ENCODE results near the gene JDP2.

The JDP2 gene

DNA sequence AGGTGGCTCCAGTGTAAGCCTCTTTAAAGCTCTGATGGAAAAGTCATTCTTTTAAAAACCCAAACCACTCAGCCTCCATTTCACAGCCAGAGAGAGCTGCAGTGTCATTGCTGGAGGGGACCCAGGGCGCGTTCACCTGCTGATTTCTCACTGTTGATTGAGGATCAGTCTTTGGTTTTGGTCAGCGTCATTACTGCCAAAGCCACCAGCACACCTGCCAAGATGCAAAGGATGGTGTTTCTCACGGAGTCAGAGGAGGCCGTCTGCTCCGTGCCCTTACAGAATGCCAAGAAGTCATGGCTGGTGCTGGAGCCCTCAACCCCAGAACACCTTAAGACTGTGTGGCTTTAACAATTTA is 61.6 kb downstream of the JDP2 start:
- no peak for DNase-seq

- no peak for DNase-seq
Measured at GRCh38 chr14:75491376-75491978, 63.7 kb downstream of the JDP2 start.

DNA sequence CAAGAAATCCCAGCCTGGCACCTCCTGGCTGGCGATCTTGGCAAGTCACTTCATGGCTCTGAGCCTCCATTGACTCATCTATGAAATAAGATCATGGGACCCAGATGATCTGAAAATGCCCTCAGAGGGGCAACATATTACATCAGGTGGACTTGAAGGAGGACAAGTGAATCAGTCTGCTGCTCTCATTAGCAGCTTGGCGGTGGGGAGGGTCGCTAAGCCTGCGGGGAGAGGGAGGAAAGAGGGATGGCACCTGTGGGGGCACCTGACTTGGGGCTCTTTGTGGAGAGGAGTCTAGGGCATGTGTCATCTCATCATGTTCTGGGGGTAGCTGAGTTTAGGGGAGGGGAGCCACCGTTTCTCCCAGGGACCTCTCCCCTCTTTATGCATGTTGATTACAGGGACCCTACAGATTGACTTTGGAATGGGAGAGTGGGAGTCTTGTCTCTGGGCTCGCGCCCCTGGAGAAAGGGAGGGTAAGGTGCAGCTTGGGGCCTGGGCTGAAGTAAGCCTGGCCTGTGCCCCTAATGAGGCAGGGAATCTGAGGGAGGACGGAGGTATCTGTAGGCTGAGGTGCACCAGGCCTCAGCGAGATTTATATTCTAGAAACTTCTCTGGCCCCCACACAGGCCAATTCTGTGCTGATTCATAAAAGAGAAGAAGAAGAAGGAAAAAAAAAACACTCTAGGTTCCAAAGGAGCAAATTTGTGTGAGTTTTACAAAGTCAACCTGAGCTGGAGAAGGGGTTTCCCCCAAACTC is 65.2 kb downstream of the JDP2 start:
- DNase-seq, result no peak

DNA sequence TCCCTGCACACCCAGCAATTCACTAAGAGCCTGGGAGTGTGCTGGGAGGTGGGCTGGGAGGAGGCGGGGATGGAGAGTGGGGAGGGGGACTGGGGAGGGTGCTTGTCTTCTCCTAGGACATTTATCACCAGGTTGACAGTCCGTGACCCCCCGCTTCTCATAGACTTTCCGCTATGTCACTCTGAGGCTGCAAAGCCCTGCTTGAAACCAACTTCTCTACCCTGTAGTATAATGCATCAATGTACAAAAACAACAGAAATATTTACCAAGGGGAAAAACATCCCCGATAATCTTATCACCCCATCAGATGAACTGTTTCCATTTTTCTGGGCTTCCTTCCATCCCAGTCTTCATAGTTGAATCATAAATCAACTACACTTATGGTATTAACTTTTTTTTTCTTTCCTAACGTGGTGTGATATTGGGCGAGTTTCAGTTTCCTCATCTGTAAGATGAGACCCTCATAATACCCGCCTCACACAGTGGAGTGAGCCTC is 65.8 kb downstream of the JDP2 start:
- DNase-seq, result no peak

- no peak for DNase-seq
Measured at GRCh38 chr14:75494896-75495295, 67.1 kb downstream of the JDP2 start.

- DNase-seq, result no peak
Measured at GRCh38 chr14:75495399-75495798, 67.6 kb downstream of the JDP2 start.

- no peak for DNase-seq
Measured at GRCh38 chr14:75495882-75496281, 68.1 kb downstream of the JDP2 start.

DNA sequence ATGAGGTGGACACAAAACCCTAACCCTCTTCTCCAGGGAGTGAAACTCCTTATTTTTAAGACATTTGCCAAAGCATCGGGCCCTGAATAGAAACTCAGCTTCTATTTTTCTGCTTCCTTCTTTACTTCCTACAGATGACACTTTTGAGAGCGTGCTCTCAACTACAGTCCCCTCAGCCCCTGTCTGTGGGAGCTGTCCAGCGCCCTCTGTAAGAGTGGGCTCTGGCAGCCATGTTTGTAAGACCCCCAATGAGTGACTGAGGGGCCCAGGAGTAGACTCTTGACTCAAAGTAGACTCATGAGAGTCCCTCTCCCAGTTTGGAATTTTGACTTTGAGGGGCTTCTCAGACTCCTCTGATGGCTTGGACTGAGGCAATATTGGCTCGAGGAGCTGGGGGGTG is 68.9 kb downstream of the JDP2 start:
- no peak for DNase-seq

GRCh38 chr14:75497191-75497590 is 69.4 kb downstream of the JDP2 start:
- no peak for DNase-seq

DNA sequence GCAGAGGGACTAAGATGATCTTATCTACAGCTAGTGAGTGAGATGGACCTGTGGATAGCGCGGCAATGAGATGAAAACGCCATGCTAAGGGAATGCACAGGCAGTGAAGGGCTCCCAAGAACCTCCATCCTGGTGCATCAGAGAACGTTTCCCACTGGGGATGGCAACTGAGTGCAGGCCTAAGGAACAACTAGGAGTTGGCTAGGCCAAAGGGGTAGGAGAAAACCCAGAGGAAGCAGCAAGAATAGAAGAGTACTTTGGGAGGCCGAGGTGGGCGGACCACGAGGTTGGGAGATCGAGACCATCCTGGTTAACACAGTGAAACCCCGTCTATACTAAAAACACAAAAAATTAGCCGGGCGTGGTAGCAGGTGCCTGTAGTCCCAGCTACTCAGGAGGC is 69.9 kb downstream of the JDP2 start:
- DNase-seq, result no peak

DNA sequence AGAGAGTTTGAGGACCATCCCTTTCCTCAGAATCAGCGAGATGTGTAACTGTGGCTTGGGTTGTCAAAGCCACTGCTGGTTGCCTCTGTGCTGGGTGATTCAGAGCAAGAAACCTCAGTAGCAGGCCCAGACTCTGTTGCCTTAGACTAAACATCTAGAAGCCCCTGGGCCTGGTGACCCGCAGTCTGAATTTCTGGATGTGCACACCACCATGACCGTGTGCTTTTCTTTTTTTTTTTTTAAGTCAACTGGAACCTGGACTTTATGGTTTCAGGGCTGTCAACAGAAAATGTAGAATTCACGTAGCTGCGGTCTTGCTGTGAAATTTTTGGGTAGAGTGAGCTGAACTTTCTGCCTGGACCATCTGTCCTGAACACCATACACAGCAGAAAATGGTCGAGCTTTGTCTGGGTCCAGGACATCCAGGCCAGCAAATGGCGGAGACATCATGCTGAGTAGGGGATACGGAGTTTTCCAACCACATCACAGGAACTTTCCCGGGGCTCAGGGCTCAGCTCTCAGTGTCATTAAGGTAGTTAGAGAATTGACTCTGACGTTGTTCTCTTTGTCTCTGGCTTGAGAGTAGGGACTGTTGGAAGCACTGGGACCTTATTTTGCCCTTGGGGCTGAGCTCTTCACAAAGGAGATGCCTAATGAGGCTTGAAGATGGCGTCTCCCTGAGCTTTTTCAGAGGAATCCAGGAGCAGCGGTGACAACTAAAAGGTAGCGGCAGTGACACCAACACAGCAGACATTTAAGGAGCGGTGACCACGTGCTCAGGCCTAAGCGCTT is 71.5 kb downstream of the JDP2 start:
- DNase-seq, result no peak

GRCh38 chr14:75501080-75501479 is 73.3 kb downstream of the JDP2 start:
- no peak for DNase-seq

GRCh38 chr14:75504411-75504810 is 76.6 kb downstream of the JDP2 start:
- DNase-seq, result no peak

DNA sequence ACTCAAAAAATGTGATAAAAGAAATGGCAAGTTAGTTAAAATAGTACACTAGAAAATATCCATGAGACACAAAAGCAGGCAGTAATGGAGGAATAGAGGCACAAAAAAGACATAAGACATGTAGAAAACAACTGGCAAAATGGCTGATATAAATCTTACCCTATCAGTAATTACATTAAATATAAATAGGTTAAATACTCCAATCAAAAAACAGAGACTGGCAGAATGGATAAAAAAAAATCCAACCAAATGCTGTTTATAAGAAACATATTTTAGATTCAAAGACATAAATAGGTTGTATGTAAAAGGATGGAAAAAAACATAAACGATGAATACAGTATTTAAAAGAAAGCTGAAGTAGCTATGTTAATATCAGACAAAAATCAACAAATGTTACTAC is 79.1 kb downstream of the JDP2 start:
- DNase-seq, result no peak

DNA sequence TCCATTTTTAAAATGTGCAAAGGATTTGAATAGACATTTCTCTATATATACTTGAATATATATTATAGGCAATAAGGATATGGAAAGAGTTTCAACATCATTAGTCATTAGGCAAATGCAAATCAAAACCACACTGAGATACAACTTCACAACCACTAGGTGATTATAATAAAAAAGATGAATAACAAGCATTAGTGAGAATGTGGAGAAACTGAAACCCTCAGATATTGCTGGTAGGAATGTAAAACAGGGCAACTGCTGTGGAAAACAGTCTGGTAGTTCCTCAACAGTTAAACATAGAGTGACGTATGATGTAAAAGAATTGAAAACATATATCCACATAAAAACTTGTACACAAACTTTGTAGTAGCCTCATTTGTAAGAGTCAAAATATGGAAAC is 82.7 kb downstream of the JDP2 start:
- DNase-seq, result no peak

DNA sequence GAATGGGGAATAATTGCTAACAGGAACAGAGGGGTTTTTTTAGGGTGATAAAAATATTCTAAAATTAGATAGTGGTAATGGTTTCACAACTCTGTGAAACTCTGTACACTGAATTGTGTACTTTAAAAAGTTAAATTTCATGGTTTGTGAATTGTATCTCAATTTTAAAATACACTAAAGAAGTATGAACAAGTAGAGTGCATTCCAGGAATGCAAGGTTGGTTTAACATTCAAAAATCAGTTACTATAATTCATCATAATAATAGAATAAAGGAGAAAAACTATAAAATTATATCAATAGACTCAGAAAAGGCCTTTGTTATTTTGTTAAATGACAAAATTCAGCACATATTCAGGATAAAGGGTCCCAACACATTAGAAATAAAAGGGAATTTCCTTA is 83.4 kb downstream of the JDP2 start:
- no peak for DNase-seq

GRCh38 chr14:75513911-75514672 is 86.3 kb downstream of the JDP2 start:
- no peak for DNase-seq

DNA sequence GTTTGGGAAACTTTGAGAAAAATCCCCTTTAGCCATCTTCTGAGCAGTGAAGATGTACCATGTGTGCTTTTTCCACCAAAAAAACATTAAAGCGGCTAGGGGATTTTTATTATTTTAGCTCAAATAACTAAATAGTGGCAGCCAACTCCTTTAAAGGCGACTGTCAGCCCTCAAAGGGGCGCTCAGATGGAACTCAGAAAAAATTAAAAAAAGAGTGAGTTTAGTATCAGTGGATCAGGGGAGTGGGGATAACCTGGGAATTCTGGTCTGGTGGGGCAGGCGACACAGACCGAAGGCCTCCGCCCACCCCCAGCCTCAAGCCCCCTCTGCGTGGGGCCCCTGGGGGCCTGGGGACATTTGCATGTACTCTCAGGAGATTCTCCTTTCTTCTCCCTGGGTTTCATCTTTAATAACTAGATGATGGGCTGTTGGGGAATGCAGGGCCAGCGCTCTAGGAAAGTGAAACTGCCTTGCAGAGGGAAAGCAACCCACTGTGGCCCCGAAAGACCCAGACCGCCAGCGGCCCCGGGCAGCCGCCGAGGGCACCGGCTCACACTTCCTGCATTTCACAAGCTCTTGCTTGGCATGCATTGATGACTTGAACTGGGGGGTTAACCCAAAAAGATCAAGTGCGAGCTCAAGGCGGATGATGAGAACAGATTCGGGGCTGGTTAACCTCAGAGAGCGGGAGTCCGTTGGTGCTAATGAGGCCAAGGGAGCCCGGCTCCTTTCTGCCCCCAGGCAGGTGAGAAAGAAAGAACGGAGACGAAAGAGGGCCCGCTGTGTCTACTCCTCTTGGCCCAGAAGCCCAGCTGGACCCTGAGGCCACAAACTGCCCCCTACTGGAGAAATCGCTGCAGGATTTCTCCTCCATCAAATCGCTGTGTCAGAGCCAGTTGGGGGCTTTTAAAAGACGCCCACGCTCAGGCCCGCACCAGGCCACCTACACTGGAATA is 87.1 kb downstream of the JDP2 start:
- no peak for DNase-seq

DNA sequence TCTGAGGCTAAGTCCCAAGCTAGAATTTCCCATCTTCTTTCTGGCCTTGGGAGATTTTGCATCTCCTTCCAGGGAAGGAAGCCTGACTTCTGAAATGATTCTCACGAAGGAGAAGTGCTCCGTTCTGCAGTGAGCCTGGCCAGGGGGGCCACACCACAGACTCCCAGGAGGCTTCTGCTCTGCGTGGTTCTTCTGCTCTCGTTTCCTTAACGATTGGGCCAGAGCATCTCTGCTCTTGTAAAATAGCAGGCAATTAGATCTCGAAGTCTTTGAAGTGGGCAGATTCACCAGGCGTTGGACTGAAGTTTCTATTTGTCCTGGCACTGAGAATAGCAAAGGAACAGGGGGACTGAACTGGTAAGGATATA is 87.8 kb downstream of the JDP2 start:
- no peak for DNase-seq

DNA sequence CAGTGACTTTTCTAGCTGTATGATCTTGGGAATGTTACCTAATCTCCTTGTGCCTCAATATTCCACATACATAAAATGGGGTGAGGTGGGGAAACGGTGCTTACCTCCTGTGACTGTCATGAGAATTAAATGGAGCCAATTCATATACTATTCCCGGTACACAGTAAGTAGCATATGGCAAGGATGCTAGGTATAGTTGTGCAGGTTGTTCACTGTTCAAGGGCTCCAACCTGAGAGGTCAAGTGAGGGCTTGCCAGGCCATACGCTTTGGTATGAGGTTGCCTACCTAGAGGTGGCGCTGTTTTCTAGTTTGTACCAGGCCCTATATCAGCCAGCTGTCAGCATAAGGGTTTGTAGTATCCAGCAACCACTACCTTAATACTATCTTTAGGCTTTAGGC is 90.8 kb downstream of the JDP2 start:
- no peak for DNase-seq

DNA sequence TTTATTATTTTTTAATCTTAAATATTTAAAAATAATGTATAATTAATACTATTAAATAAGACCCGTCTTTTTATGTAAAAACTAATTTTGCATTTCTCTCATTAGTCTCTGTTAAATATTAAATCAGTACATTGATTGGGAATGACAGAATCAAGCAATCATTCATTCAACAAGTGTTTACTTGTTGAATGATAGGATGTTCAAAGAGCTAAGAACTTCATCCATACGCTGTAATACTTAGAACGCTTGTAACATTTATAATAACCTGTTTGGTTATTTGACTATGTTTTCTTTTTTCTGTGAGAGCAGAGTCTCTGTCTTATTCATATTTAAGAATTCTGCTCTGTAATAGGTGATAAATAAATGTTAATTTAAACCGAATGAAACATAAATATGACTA is 91.6 kb downstream of the JDP2 start:
- DNase-seq, result no peak
